H9 (cell line): Measurements from ENCODE around the gene PLXNA2. TPM values are rescaled to one million over a fixed set of nuclear protein-coding genes. Genes with fewer than 3 reads are reported as not detected.

Experiments used
- DNase-seq: peaks from one replicate; pipeline ENCODE4 v3.0.0-alpha.2; 2017
- H2AFZ ChIP-seq: one replicate; pipeline ENCODE4 v1.6.1; 2013; ENCODE audit warnings: mild to moderate bottlenecking, low read length, control low read depth, moderate library complexity
- H2AK5ac ChIP-seq: 2 replicates; pipeline ENCODE4 v1.6.1; 2013; ENCODE audit warnings: low read length, control low read depth, mixed read lengths; ENCODE audit not compliant: insufficient read length
- H2BK120ac ChIP-seq: one replicate; pipeline ENCODE4 v1.6.1; 2013; ENCODE audit warnings: low read depth, mild to moderate bottlenecking, low read length, control low read depth, inconsistent platforms; ENCODE audit not compliant: poor library complexity, severe bottlenecking
- H2BK12ac ChIP-seq: 2 replicates; pipeline ENCODE4 v1.6.1; 2013; ENCODE audit warnings: low read length, control low read depth, mixed read lengths, low read depth; ENCODE audit not compliant: insufficient read length
- H2BK15ac ChIP-seq: 2 replicates; pipeline ENCODE4 v1.6.1; 2013; ENCODE audit warnings: low read depth, low read length, control low read depth
- H2BK20ac ChIP-seq: one replicate; pipeline ENCODE4 v1.6.1; 2013; ENCODE audit warnings: low read depth, mild to moderate bottlenecking, low read length, control low read depth, inconsistent platforms; ENCODE audit not compliant: poor library complexity, severe bottlenecking
- H2BK5ac ChIP-seq: 2 replicates; pipeline ENCODE4 v1.6.1; 2013; ENCODE audit warnings: low read length, control low read depth, mixed read lengths; ENCODE audit not compliant: insufficient read length
- H3K14ac ChIP-seq: 2 replicates; pipeline ENCODE4 v1.6.1; 2013; ENCODE audit warnings: low read length, control low read depth; ENCODE audit not compliant: insufficient read depth
- H3K18ac ChIP-seq: 2 replicates; pipeline ENCODE4 v1.6.1; 2013; ENCODE audit warnings: low read depth, mild to moderate bottlenecking, mixed read lengths, low read length, control low read depth; ENCODE audit not compliant: insufficient read length
- H3K23ac ChIP-seq: 2 replicates; pipeline ENCODE4 v1.6.1; 2013; ENCODE audit warnings: low read length, control low read depth, mixed read lengths, low read depth; ENCODE audit not compliant: insufficient read length
- H3K23me2 ChIP-seq: 2 replicates; pipeline ENCODE4 v1.6.1; 2013; ENCODE audit warnings: low read depth, mild to moderate bottlenecking, mixed read lengths, low read length, control low read depth; ENCODE audit not compliant: insufficient read length, poor library complexity, severe bottlenecking
- H3K27ac ChIP-seq: 2 replicates; pipeline ENCODE4 v1.5.1; 2013; ENCODE audit warnings: low read length, control low read depth, mixed read lengths, low read depth; ENCODE audit not compliant: insufficient read length
- H3K27me3 ChIP-seq: 2 replicates; pipeline ENCODE4 v1.6.1; 2013; ENCODE audit warnings: low read length, control low read depth, inconsistent platforms; ENCODE audit not compliant: insufficient read depth
- H3K4ac ChIP-seq: 2 replicates; pipeline ENCODE4 v1.6.1; 2013; ENCODE audit warnings: low read depth, mild to moderate bottlenecking, control low read depth, inconsistent platforms, low read length, moderate library complexity
- H3K4me1 ChIP-seq: 2 replicates; pipeline ENCODE4 v1.6.1; 2013; ENCODE audit warnings: low read length, control low read depth, inconsistent platforms; ENCODE audit not compliant: insufficient read depth
- H3K4me2 ChIP-seq: 2 replicates; pipeline ENCODE4 v1.6.1; 2013; ENCODE audit warnings: low read length, control low read depth, mixed read lengths; ENCODE audit not compliant: insufficient read length, insufficient read depth
- H3K56ac ChIP-seq: 2 replicates; pipeline ENCODE4 v1.6.1; 2013; ENCODE audit warnings: low read depth, mild to moderate bottlenecking, mixed read lengths, low read length, control low read depth; ENCODE audit not compliant: insufficient read length
- H3K79me1 ChIP-seq: 2 replicates; pipeline ENCODE4 v1.6.1; 2013; ENCODE audit warnings: low read depth, mild to moderate bottlenecking, moderate library complexity, low read length, control low read depth, inconsistent platforms; ENCODE audit not compliant: insufficient read depth, poor library complexity, severe bottlenecking
- H3K79me2 ChIP-seq: 2 replicates; pipeline ENCODE4 v1.6.1; 2013; ENCODE audit warnings: low read length, control low read depth, inconsistent platforms; ENCODE audit not compliant: insufficient read depth
- H3K9ac ChIP-seq: 2 replicates; pipeline ENCODE4 v1.6.1; 2013; ENCODE audit warnings: low read length, control low read depth, mixed read lengths; ENCODE audit not compliant: insufficient read length; ENCODE audit errors: extremely low read depth
- H3K9me3 ChIP-seq: one replicate; pipeline ENCODE4 v1.6.1; 2013; ENCODE audit warnings: low read depth, low read length, inconsistent platforms; ENCODE audit not compliant: control insufficient read depth
- H3T11ph ChIP-seq: one replicate; pipeline ENCODE4 v1.6.1; 2013; ENCODE audit warnings: mild to moderate bottlenecking, low read length, control low read depth, inconsistent platforms
- H4K20me1 ChIP-seq: one replicate; pipeline ENCODE4 v1.6.1; 2013; ENCODE audit not compliant: control insufficient read depth, insufficient read length, insufficient read depth
- H4K5ac ChIP-seq: 2 replicates; pipeline ENCODE4 v1.6.1; 2013; ENCODE audit warnings: low read depth, mild to moderate bottlenecking, mixed read lengths, low read length, control low read depth; ENCODE audit not compliant: insufficient read length
- H4K8ac ChIP-seq: replicated peaks from 2 replicates; pipeline ENCODE4 v1.6.1; 2013; ENCODE audit warnings: low read length, control low read depth, mixed read lengths, low read depth; ENCODE audit not compliant: insufficient read length
- H4K91ac ChIP-seq: 2 replicates; pipeline ENCODE4 v1.6.1; 2013; ENCODE audit warnings: low read depth, mild to moderate bottlenecking, moderate library complexity, mixed read lengths, low read length, control low read depth; ENCODE audit not compliant: insufficient read length
- H3K27ac Mint-ChIP-seq, 3 experiments: 2 replicates in 2 of 3; 3 replicates in 1 of 3; pipeline ENCODE4 v1.8.0; 2020 to 2021; ENCODE audit warnings: mixed read lengths in 3 of 3, mild to moderate bottlenecking in 1 of 3, moderate library complexity in 1 of 3
- H3K27me3 Mint-ChIP-seq: 2 replicates; pipeline ENCODE4 v1.8.0; 2021; ENCODE audit warnings: low read depth, mild to moderate bottlenecking, moderate library complexity, mixed read lengths
- H3K36me3 Mint-ChIP-seq, 3 experiments: 2 replicates in 2 of 3; 3 replicates in 1 of 3; pipeline ENCODE4 v1.8.0; 2020 to 2021; ENCODE audit warnings: low read depth in 3 of 3, mixed read lengths in 3 of 3; ENCODE audit not compliant: insufficient read depth in 1 of 3
- H3K4me1 Mint-ChIP-seq, 2 experiments: 2 replicates each; pipeline ENCODE4 v1.8.0; 2020; ENCODE audit warnings: mixed read lengths in 2 of 2
- H3K4me3 Mint-ChIP-seq, 2 experiments: 2 replicates in 1 of 2; 3 replicates in 1 of 2; pipeline ENCODE4 v1.8.0; 2020 to 2021; ENCODE audit warnings: mild to moderate bottlenecking in 2 of 2, mixed read lengths in 2 of 2, moderate library complexity in 1 of 2
- H3K9me3 Mint-ChIP-seq, 2 experiments: 2 replicates in 1 of 2; 3 replicates in 1 of 2; pipeline ENCODE4 v1.8.0; 2020; ENCODE audit warnings: mild to moderate bottlenecking in 2 of 2, mixed read lengths in 2 of 2, moderate library complexity in 1 of 2
- WGBS: extraction: QIAGEN DNeasy Blood & Tissue Kit; methylation state at CpG from one replicate; pipeline ENCODE4 v1.1.7; 2013; ENCODE audit warnings: missing lambda C conversion rate, low lambda C conversion rate, mixed read lengths; ENCODE audit not compliant: insufficient read length; ENCODE audit errors: extremely low coverage; 5-methylcytosine and 5-hydroxymethylcytosine counted together
- total RNA-seq: library from RNA; stranded (reverse); gene quantifications from 2 replicates; pipeline ENCODE4 v1.2.1, GENCODE V29; 2021
- TF ChIP-seq, protein P1 (sequence below): fragments of 200-600 bp; sonication (generic); conservative IDR thresholded peaks from 3 replicates; pipeline ENCODE4 v1.8.0; 2021; ENCODE audit warnings: antibody characterized with exemption, mild to moderate bottlenecking

PLXNA2 gene
- total RNA-seq, 1 experiment from 2014 or later, result 0.57 TPM

- no peaks in the 10 kb centered on the region for H3K36me3 Mint-ChIP-seq
- Histone ChIP-seq H3K23ac (no peak overlapping the region), H3K23me2 (no peaks in the 10 kb centered on the region)
These were observed 216.3 kb downstream of the PLXNA2 start for GRCh38 chr1:208027861-208028260.

More at GRCh38 chr1:208027861-208028260, 216.3 kb downstream of the PLXNA2 start:
- Histone ChIP-seq H2AFZ (no peak overlapping the region), H3K18ac (no peak overlapping the region), H3K4me1 (no peaks in the 10 kb centered on the region), H3K14ac (no peak overlapping the region), H3K79me1 (no peaks in the 10 kb centered on the region), H3K56ac (no peak overlapping the region), H4K8ac (no peak overlapping the region), H2BK12ac (no peak overlapping the region), H3K4ac (no peak overlapping the region), H3T11ph (no peak overlapping the region), H3K79me2 (no peaks in the 10 kb centered on the region), H4K5ac (no peak overlapping the region), H2AK5ac (no peak overlapping the region), H3K4me2 (no peak overlapping the region), H4K91ac (no peak overlapping the region), H3K27ac (no peak overlapping the region), H4K20me1 (no peaks in the 10 kb centered on the region), H3K9ac (no peak overlapping the region), H2BK15ac (no peak overlapping the region), H2BK5ac (no peak overlapping the region), H2BK120ac (no peak overlapping the region), H2BK20ac (no peak overlapping the region), H3K27me3 (no peaks in the 10 kb centered on the region), H3K9me3 (no peaks in the 10 kb centered on the region)
- peaks cover 12% of the 10 kb centered on the region for H3K27me3 Mint-ChIP-seq
- H3K4me3 Mint-ChIP-seq, result no peak overlapping the region
- DNase-seq, result no peak
- H3K4me1 Mint-ChIP-seq, result peaks cover 21 to 25% of the 10 kb centered on the region in 2 experiments
- TF ChIP-seq, protein P1, sequence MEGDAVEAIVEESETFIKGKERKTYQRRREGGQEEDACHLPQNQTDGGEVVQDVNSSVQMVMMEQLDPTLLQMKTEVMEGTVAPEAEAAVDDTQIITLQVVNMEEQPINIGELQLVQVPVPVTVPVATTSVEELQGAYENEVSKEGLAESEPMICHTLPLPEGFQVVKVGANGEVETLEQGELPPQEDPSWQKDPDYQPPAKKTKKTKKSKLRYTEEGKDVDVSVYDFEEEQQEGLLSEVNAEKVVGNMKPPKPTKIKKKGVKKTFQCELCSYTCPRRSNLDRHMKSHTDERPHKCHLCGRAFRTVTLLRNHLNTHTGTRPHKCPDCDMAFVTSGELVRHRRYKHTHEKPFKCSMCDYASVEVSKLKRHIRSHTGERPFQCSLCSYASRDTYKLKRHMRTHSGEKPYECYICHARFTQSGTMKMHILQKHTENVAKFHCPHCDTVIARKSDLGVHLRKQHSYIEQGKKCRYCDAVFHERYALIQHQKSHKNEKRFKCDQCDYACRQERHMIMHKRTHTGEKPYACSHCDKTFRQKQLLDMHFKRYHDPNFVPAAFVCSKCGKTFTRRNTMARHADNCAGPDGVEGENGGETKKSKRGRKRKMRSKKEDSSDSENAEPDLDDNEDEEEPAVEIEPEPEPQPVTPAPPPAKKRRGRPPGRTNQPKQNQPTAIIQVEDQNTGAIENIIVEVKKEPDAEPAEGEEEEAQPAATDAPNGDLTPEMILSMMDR, result no peak
- H3K9me3 Mint-ChIP-seq, result no peaks in the 10 kb centered on the region
- H3K27ac Mint-ChIP-seq, result no peak overlapping the region
- WGBS, result no CpG with 5 or more reads among the region's 11 CpGs
